ENCODE data around the gene TMEM95.

Gene TMEM95

GRCh38 chr17:7369825-7370224, 14.9 kb downstream of the TMEM95 start:
- H3K36me3 ChIP-seq: no peaks in the 10 kb centered on the region
- H3K27me3 ChIP-seq: no peaks in the 10 kb centered on the region
- H4K20me1 ChIP-seq: no peaks in the 10 kb centered on the region
- no peak overlapping the region for H3K9ac ChIP-seq
- no peak overlapping the region for H3K4me2 ChIP-seq
- no peaks in the 10 kb centered on the region for H3K9me3 ChIP-seq
- no peak for TF ChIP-seq Cebpa-rat (IDR thresholded peaks at IDR 0.05)
- no peaks in the 10 kb centered on the region for H3K4me1 ChIP-seq
- H3K4me3 ChIP-seq: no peak overlapping the region
- no peak overlapping the region for H3K27ac ChIP-seq

GRCh38 chr17:7370853-7371252, 15.9 kb downstream of the TMEM95 start:
- Histone ChIP-seq H3K4me3 (no peak overlapping the region), H3K4me2 (no peak overlapping the region), H3K4me1 (no peaks in the 10 kb centered on the region), H4K20me1 (no peaks in the 10 kb centered on the region), H3K9me3 (no peaks in the 10 kb centered on the region), H3K27ac (no peak overlapping the region), H3K9ac (no peak overlapping the region), H3K36me3 (no peaks in the 10 kb centered on the region), H3K27me3 (no peaks in the 10 kb centered on the region)
- TF ChIP-seq Cebpa-rat (IDR thresholded peaks at IDR 0.05): no peak; the same call in 1 of the 2 replicates

- TF ChIP-seq Cebpa-rat (IDR thresholded peaks at IDR 0.05): no peak
- H3K4me3 ChIP-seq: no peak overlapping the region
- no peak overlapping the region for H3K9ac ChIP-seq
- H3K36me3 ChIP-seq: no peaks in the 10 kb centered on the region
- no peak overlapping the region for H3K4me2 ChIP-seq
- no peak overlapping the region for H3K27ac ChIP-seq
- peaks cover 7% of the 10 kb centered on the region for H3K9me3 ChIP-seq
- no peaks in the 10 kb centered on the region for H3K4me1 ChIP-seq
- H4K20me1 ChIP-seq: no peaks in the 10 kb centered on the region
- H3K27me3 ChIP-seq: peaks cover 7% of the 10 kb centered on the region; the same call in 1 of the 2 replicates
These were observed 19.4 kb downstream of the TMEM95 start for GRCh38 chr17:7374353-7374752.

GRCh38 chr17:7379134-7379533, 24.2 kb downstream of the TMEM95 start:
- peaks cover 7% of the 10 kb centered on the region for H3K4me1 ChIP-seq
- peaks cover 55% of the 10 kb centered on the region for H3K27me3 ChIP-seq
- no peak for TF ChIP-seq Cebpa-rat (IDR thresholded peaks at IDR 0.05)
- no peak overlapping the region for H3K27ac ChIP-seq
- H3K4me3 ChIP-seq: no peak overlapping the region
- no peak overlapping the region for H3K9ac ChIP-seq
- H3K36me3 ChIP-seq: no peaks in the 10 kb centered on the region
- peaks cover 20% of the 10 kb centered on the region for H3K9me3 ChIP-seq
- H4K20me1 ChIP-seq: peaks cover 7% of the 10 kb centered on the region; the same call in 1 of the 2 replicates
- no peak overlapping the region for H3K4me2 ChIP-seq

- peaks cover 20% of the 10 kb centered on the region for H3K9me3 ChIP-seq
- no peaks in the 10 kb centered on the region for H3K36me3 ChIP-seq
- no peak overlapping the region for H3K27ac ChIP-seq
- no peak for TF ChIP-seq Cebpa-rat (IDR thresholded peaks at IDR 0.05)
- peaks cover 12% of the 10 kb centered on the region for H3K4me1 ChIP-seq
- no peak overlapping the region for H3K4me3 ChIP-seq
- H3K27me3 ChIP-seq: peaks cover 62% of the 10 kb centered on the region
- H3K4me2 ChIP-seq: no peak overlapping the region
- no peak overlapping the region for H3K9ac ChIP-seq
- peaks cover 7% of the 10 kb centered on the region; the same call in 1 of the 2 replicates for H4K20me1 ChIP-seq
These were observed 25.4 kb downstream of the TMEM95 start for GRCh38 chr17:7380321-7380720.

GRCh38 chr17:7380855-7381683, 26.1 kb downstream of the TMEM95 start, which contains the start of gene TNK1:
TNK1 (plus strand) TSS chr17:7381089; CDS start chr17:7382927, 1,838 bp downstream.
- Histone ChIP-seq H3K27ac (no peak within 1 kb of the TSS), H4K20me1 (peaks cover 10% of the 10 kb centered on the region; the same call in 1 of the 2 replicates), H3K9me3 (peaks cover 20% of the 10 kb centered on the region), H3K27me3 (peaks cover 62% of the 10 kb centered on the region), H3K36me3 (no peaks in the 10 kb centered on the region; the same call in 1 of the 2 replicates), H3K4me2 (no peak within 1 kb of the TSS), H3K4me3 (no peak within 1 kb of the TSS), H3K9ac (no peak within 1 kb of the TSS), H3K4me1 (peaks cover 12% of the 10 kb centered on the region)
- TF ChIP-seq Cebpa-rat (IDR thresholded peaks at IDR 0.05): no peak

- H3K9me3 ChIP-seq: peaks cover 20% of the 10 kb centered on the region
- H3K9ac ChIP-seq: no peak overlapping the region
- H3K27me3 ChIP-seq: peaks cover 62% of the 10 kb centered on the region
- H3K4me2 ChIP-seq: no peak overlapping the region
- peaks cover 3% of the 10 kb centered on the region for H3K36me3 ChIP-seq
- no peak for TF ChIP-seq Cebpa-rat (IDR thresholded peaks at IDR 0.05)
- H3K4me1 ChIP-seq: peaks cover 12% of the 10 kb centered on the region
- H4K20me1 ChIP-seq: peaks cover 18% of the 10 kb centered on the region; the same call in 1 of the 2 replicates
- H3K27ac ChIP-seq: no peak overlapping the region
- no peak overlapping the region for H3K4me3 ChIP-seq
These were observed 27.9 kb downstream of the TMEM95 start for GRCh38 chr17:7382901-7383300.

GRCh38 chr17:7383371-7383741, 28.4 kb downstream of the TMEM95 start:
- H3K9ac ChIP-seq: no peak overlapping the region
- H3K4me1 ChIP-seq: peaks cover 13% of the 10 kb centered on the region
- peak overlapping the region; percentile 91 for H3K4me2 ChIP-seq
- no peak overlapping the region for H3K27ac ChIP-seq
- peaks cover 20% of the 10 kb centered on the region for H3K9me3 ChIP-seq
- TF ChIP-seq Cebpa-rat (IDR thresholded peaks at IDR 0.05): no peak
- H3K27me3 ChIP-seq: peaks cover 62% of the 10 kb centered on the region
- peaks cover 18% of the 10 kb centered on the region; the same call in 1 of the 2 replicates for H4K20me1 ChIP-seq
- H3K4me3 ChIP-seq: no peak overlapping the region
- peaks cover 8% of the 10 kb centered on the region for H3K36me3 ChIP-seq

GRCh38 chr17:7383742-7384488, 29.0 kb downstream of the TMEM95 start:
- no peak for TF ChIP-seq Cebpa-rat (IDR thresholded peaks at IDR 0.05)
- H3K36me3 ChIP-seq: peaks cover 13% of the 10 kb centered on the region
- H3K27ac ChIP-seq: no peak overlapping the region; the same call in 1 of the 2 replicates
- peaks cover 18% of the 10 kb centered on the region for H3K9me3 ChIP-seq
- peaks cover 22% of the 10 kb centered on the region; the same call in 1 of the 2 replicates for H4K20me1 ChIP-seq
- peak overlapping the region; percentile 44; the same call in 1 of the 2 replicates for H3K9ac ChIP-seq
- H3K4me1 ChIP-seq: peaks cover 18% of the 10 kb centered on the region
- peak overlapping the region; percentile 65 for H3K4me3 ChIP-seq
- H3K27me3 ChIP-seq: peaks cover 60% of the 10 kb centered on the region
- H3K4me2 ChIP-seq: peak overlapping the region; percentile 91

Measured in BLaER1 (cell line).